Mesenchymal stem cell (in vitro differentiated cells and primary cell): Measurements from ENCODE around the gene RHOD.

ENCODE experiments used
- DNase-seq: peaks from one replicate; pipeline ENCODE4 v3.0.0-alpha.2; 2013
- H2AFZ ChIP-seq: one replicate; pipeline ENCODE4 v1.6.1; 2013; ENCODE audit warnings: low read depth, mild to moderate bottlenecking, control low read depth, inconsistent platforms, low read length, moderate library complexity
- H2AK5ac ChIP-seq: 2 replicates; pipeline ENCODE4 v1.6.1; 2013; ENCODE audit warnings: low read length, moderate library complexity, mild to moderate bottlenecking, inconsistent platforms; ENCODE audit not compliant: severe bottlenecking
- H2BK120ac ChIP-seq: one replicate; pipeline ENCODE4 v1.6.1; 2013; ENCODE audit warnings: low read depth, mild to moderate bottlenecking, inconsistent platforms, low read length, moderate library complexity
- H2BK12ac ChIP-seq, 2 experiments: one replicate each; pipeline ENCODE4 v1.6.1; 2013; ENCODE audit warnings: inconsistent platforms in 2 of 2, low read length in 2 of 2, mild to moderate bottlenecking in 2 of 2, moderate library complexity in 2 of 2, control low read depth in 1 of 2
- H2BK15ac ChIP-seq: one replicate; pipeline ENCODE4 v1.6.1; 2013; ENCODE audit warnings: mild to moderate bottlenecking, low read depth, inconsistent platforms; ENCODE audit not compliant: poor library complexity, severe bottlenecking
- H2BK5ac ChIP-seq: 2 replicates; pipeline ENCODE4 v1.6.1; 2013; ENCODE audit warnings: low read depth, mild to moderate bottlenecking, low read length, control low read depth, inconsistent platforms; ENCODE audit not compliant: poor library complexity, severe bottlenecking
- H3K14ac ChIP-seq, 2 experiments: one replicate each; pipeline ENCODE4 v1.6.1; 2013; ENCODE audit warnings: inconsistent platforms in 2 of 2, low read length in 2 of 2, control low read depth in 1 of 2, mild to moderate bottlenecking in 1 of 2, moderate library complexity in 1 of 2
- H3K18ac ChIP-seq, 2 experiments: one replicate each; pipeline ENCODE4 v1.6.1; 2013; ENCODE audit warnings: inconsistent platforms in 2 of 2, low read length in 2 of 2, control low read depth in 1 of 2, low read depth in 1 of 2, mild to moderate bottlenecking in 1 of 2
- H3K23ac ChIP-seq, 2 experiments: one replicate each; pipeline ENCODE4 v1.6.1; 2013; ENCODE audit warnings: inconsistent platforms in 2 of 2, low read length in 2 of 2, mild to moderate bottlenecking in 2 of 2, moderate library complexity in 2 of 2, control low read depth in 1 of 2
- H3K27ac ChIP-seq: 2 replicates; pipeline ENCODE4 v1.5.1; 2013; ENCODE audit warnings: mild to moderate bottlenecking, moderate library complexity, low read length, control low read depth, inconsistent platforms; ENCODE audit not compliant: poor library complexity, severe bottlenecking
- H3K27me3 ChIP-seq, 2 experiments: 2 replicates each; pipeline versions ENCODE4 v1.6.1 to v1.7.0; 2013; ENCODE audit warnings: low read length in 2 of 2, mild to moderate bottlenecking in 2 of 2, moderate library complexity in 2 of 2, control low read depth in 1 of 2, inconsistent platforms in 1 of 2; ENCODE audit not compliant: control insufficient read depth in 1 of 2, insufficient read depth in 1 of 2
- H3K36me3 ChIP-seq, 2 experiments: 2 replicates each; pipeline versions ENCODE4 v1.6.1 to v1.7.0; 2013; ENCODE audit warnings: low read length in 2 of 2, control low read depth in 1 of 2, inconsistent platforms in 1 of 2, low read depth in 1 of 2, mild to moderate bottlenecking in 1 of 2; ENCODE audit not compliant: insufficient read depth in 2 of 2, control insufficient read depth in 1 of 2
- H3K4ac ChIP-seq, 2 experiments: one replicate each; pipeline ENCODE4 v1.6.1; 2013; ENCODE audit warnings: inconsistent platforms in 2 of 2, low read length in 2 of 2, mild to moderate bottlenecking in 2 of 2, moderate library complexity in 2 of 2, control low read depth in 1 of 2, low read depth in 1 of 2
- H3K4me1 ChIP-seq: 2 replicates; pipeline ENCODE4 v1.6.1; 2013; ENCODE audit warnings: low read depth, low read length, control low read depth; ENCODE audit not compliant: control insufficient read depth, insufficient read depth
- H3K4me2 ChIP-seq: 2 replicates; pipeline ENCODE4 v1.6.1; 2013; ENCODE audit warnings: low read length, mild to moderate bottlenecking, inconsistent platforms; ENCODE audit not compliant: poor library complexity, severe bottlenecking
- H3K4me3 ChIP-seq, 2 experiments: 2 replicates each; pipeline versions ENCODE4 v1.5.1 to v1.7.0; 2013; ENCODE audit warnings: low read length in 2 of 2, mild to moderate bottlenecking in 2 of 2, control low read depth in 1 of 2, low read depth in 1 of 2; ENCODE audit not compliant: insufficient read depth in 1 of 2
- H3K79me1 ChIP-seq: replicated peaks from 2 replicates; pipeline ENCODE4 v1.6.1; 2013; ENCODE audit warnings: mild to moderate bottlenecking, control low read depth, low read length, inconsistent platforms; ENCODE audit not compliant: poor library complexity, severe bottlenecking
- H3K9ac ChIP-seq: 2 replicates; pipeline ENCODE4 v1.7.0; 2013; ENCODE audit warnings: mild to moderate bottlenecking, low read length, moderate library complexity
- H3K9me3 ChIP-seq: 2 replicates; pipeline ENCODE4 v1.7.0; 2013; ENCODE audit warnings: mild to moderate bottlenecking, low read length; ENCODE audit not compliant: control insufficient read depth
- H4K8ac ChIP-seq: one replicate; pipeline ENCODE4 v1.6.1; 2013; ENCODE audit warnings: inconsistent platforms, mild to moderate bottlenecking, low read length, moderate library complexity
- H4K91ac ChIP-seq: one replicate; pipeline ENCODE4 v1.6.1; 2013; ENCODE audit warnings: mild to moderate bottlenecking, low read length, inconsistent platforms
- WGBS: methylation state at CpG from one replicate; pipeline ENCODE4 v1.1.7; 2013; ENCODE audit warnings: mixed read lengths; 5-methylcytosine and 5-hydroxymethylcytosine counted together

Gene RHOD

DNA sequence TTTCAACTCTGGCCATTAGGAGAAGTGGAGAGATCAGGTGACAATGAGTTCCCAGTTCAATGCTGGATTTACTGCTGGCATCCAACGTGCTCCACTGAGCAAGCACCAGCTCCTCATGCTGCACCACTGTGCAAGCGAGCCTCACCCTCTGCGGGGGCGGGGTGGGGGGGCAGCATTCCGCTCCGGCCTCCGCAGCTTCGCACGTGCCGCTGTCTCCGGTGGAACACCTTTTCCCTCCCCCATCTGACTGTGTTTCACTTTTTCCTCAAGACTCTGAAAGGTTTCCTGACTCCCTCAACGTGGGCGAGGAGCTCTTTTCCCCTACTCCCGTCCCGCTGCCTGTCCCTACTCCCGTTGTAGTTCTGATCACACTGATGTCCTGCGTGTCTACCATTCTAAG is 835 bp upstream of the RHOD start:
- H2BK15ac ChIP-seq = no peak overlapping the region
- H2AK5ac ChIP-seq = peak overlapping the region; percentile 28
- H3K4me1 ChIP-seq = peaks cover 44% of the 10 kb centered on the region
- H3K9me3 ChIP-seq = no peaks in the 10 kb centered on the region
- no peak overlapping the region for H3K18ac ChIP-seq
- H3K27me3 ChIP-seq = peaks cover 0 to 18% of the 10 kb centered on the region in 2 experiments
- H2BK5ac ChIP-seq = no peak overlapping the region
- H3K4me2 ChIP-seq = peak overlapping the region; percentile 62
- no peak overlapping the region for H3K23ac ChIP-seq
- peaks cover 6% of the 10 kb centered on the region for H3K79me1 ChIP-seq
- H3K36me3 ChIP-seq = peaks cover 0 to 4% of the 10 kb centered on the region in 2 experiments
- no peak overlapping the region for H2BK12ac ChIP-seq
- DNase-seq = no peak
- no peak overlapping the region for H4K91ac ChIP-seq
- peak overlapping the region in 1 of 2 experiments; percentile 83 for H3K4me3 ChIP-seq
- no peak overlapping the region for H2AFZ ChIP-seq
- WGBS = 58% methylated on average over 17 of the region's 17 CpGs
- no peak overlapping the region for H2BK120ac ChIP-seq
- no peak overlapping the region for H3K14ac ChIP-seq
- no peak overlapping the region for H4K8ac ChIP-seq
- H3K4ac ChIP-seq = no peak overlapping the region
- H3K27ac ChIP-seq = no peak overlapping the region
- H3K9ac ChIP-seq = peak overlapping the region; percentile 82

GRCh38 chr11:67057205-67057672 is 592 bp downstream of the RHOD start:
- peak overlapping the region; percentile 88 for H4K8ac ChIP-seq
- no peak overlapping the region for H2BK120ac ChIP-seq
- H2BK15ac ChIP-seq = peak overlapping the region; percentile 68
- no peak overlapping the region for H3K27ac ChIP-seq
- H3K4me2 ChIP-seq = peak overlapping the region; percentile 62
- H3K18ac ChIP-seq = no peak overlapping the region
- H3K36me3 ChIP-seq = peaks cover 0 to 5% of the 10 kb centered on the region in 2 experiments
- H2AFZ ChIP-seq = no peak overlapping the region
- no peak overlapping the region for H2BK5ac ChIP-seq
- H3K9me3 ChIP-seq = no peaks in the 10 kb centered on the region
- peaks cover 48% of the 10 kb centered on the region for H3K4me1 ChIP-seq
- H4K91ac ChIP-seq = no peak overlapping the region
- no peak overlapping the region for H3K14ac ChIP-seq
- peak overlapping the region; percentile 82 for H3K9ac ChIP-seq
- peaks cover 6% of the 10 kb centered on the region for H3K79me1 ChIP-seq
- peaks cover 0 to 9% of the 10 kb centered on the region in 2 experiments for H3K27me3 ChIP-seq
- no peak for DNase-seq
- H3K4ac ChIP-seq = no peak overlapping the region
- peak overlapping the region; percentile 64 for H2AK5ac ChIP-seq
- H3K23ac ChIP-seq = no peak overlapping the region
- 74% methylated on average over 10 of the region's 10 CpGs for WGBS
- H3K4me3 ChIP-seq = peak overlapping the region; percentile 74 to 83
- H2BK12ac ChIP-seq = no peak overlapping the region

GRCh38 chr11:67058506-67058905 is 1.9 kb downstream of the RHOD start:
- Histone ChIP-seq H3K9me3 (no peaks in the 10 kb centered on the region), H3K18ac (no peak overlapping the region), H3K4me3 (no peak overlapping the region), H2BK15ac (no peak overlapping the region), H3K79me1 (peaks cover 6% of the 10 kb centered on the region), H3K14ac (no peak overlapping the region), H4K91ac (no peak overlapping the region), H3K36me3 (peaks cover 0 to 8% of the 10 kb centered on the region in 2 experiments), H2BK120ac (no peak overlapping the region), H2BK5ac (no peak overlapping the region), H3K4me2 (no peak overlapping the region), H3K4me1 (peaks cover 55% of the 10 kb centered on the region), H2BK12ac (no peak overlapping the region), H3K27ac (no peak overlapping the region), H3K27me3 (no peaks in the 10 kb centered on the region), H2AFZ (no peak overlapping the region), H3K9ac (no peak overlapping the region), H4K8ac (no peak overlapping the region), H3K4ac (no peak overlapping the region), H3K23ac (no peak overlapping the region), H2AK5ac (no peak overlapping the region)
- WGBS = 83% methylated on average over 5 of the region's 8 CpGs
- no peak for DNase-seq

DNA sequence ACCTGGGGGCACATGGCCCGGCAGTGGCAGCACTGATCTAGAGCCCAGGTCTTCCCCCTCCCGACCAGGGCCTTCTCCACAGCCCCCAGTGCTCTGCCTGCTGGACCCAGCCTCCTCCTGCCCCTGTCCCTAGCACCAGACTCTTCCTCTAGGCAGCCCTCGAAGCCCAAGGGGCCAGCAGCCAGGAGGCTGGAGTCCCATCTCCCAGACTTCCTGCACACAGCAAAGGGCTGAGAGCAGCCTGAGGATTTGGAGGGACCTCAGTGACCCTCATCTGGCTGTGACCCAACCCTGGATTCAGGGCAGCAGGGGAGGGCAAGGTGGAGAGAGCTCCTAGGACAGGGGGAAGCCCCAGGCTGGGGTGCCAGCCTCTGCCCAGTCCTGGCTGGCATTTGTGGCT is 3.0 kb downstream of the RHOD start:
- WGBS = 90% methylated on average over 3 of the region's 3 CpGs
- Histone ChIP-seq H3K4ac (no peak overlapping the region), H3K79me1 (peaks cover 6% of the 10 kb centered on the region), H3K4me1 (peaks cover 46% of the 10 kb centered on the region), H4K8ac (no peak overlapping the region), H3K27ac (no peak overlapping the region), H2BK5ac (no peak overlapping the region), H2AK5ac (peak overlapping the region; percentile 8), H3K4me2 (no peak overlapping the region), H3K14ac (no peak overlapping the region), H3K36me3 (peaks cover 0 to 8% of the 10 kb centered on the region in 2 experiments), H4K91ac (no peak overlapping the region), H2AFZ (no peak overlapping the region), H3K27me3 (no peaks in the 10 kb centered on the region), H3K9me3 (no peaks in the 10 kb centered on the region), H2BK120ac (no peak overlapping the region), H3K9ac (no peak overlapping the region), H2BK15ac (no peak overlapping the region), H3K23ac (no peak overlapping the region), H3K18ac (no peak overlapping the region), H3K4me3 (no peak overlapping the region), H2BK12ac (no peak overlapping the region)
- no peak for DNase-seq
